Suprapubic skin (tissue), 4 donors: Measurements from ENCODE around the gene CORO2A.

Experiments
- EP300 ChIP-seq: sonication (generic); formaldehyde crosslinking; IDR thresholded peaks from one replicate; pipeline ENCODE4 v1.6.1; 2017; ENCODE audit warnings: antibody characterized with exemption
- POLR2AphosphoS5 ChIP-seq, 3 donors: sonication (generic); formaldehyde crosslinking; IDR thresholded peaks; one replicate each; pipeline ENCODE4 v1.6.1; 2017; ENCODE audit warnings: antibody characterized with exemption in 3 of 3
- TF ChIP-seq, protein P1 (sequence below), 2 donors: fragments of 200-600 bp in 1 of 2; fragments of 450-650 bp in 1 of 2; sonication (generic) in 1 of 2; IDR thresholded peaks; one replicate each; pipeline ENCODE4 v1.5.1; 2016 to 2019; ENCODE audit warnings: antibody characterized with exemption in 2 of 2, mild to moderate bottlenecking in 1 of 2, moderate library complexity in 1 of 2

DNA sequence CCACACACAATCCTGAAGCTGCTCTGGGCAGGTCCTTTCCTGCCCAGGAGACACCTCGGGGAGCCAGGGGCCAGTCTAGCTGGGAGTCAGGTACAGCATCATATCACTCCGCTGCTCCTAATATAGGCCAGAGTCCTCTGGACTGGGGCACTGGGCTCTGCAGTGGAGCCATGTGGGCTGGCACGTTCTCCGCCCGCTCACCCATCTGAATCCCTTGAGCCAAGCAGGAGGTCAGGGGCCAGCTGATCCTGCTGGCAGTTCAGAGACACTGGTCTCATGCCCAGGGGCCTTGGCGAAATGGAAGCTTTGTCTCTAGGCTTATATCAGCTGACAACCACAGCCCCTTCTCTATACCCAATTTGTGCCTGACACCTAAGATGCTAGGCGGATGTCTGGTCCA, 9.3 kb upstream of the CORO2A start:
- TF ChIP-seq, protein P1, sequence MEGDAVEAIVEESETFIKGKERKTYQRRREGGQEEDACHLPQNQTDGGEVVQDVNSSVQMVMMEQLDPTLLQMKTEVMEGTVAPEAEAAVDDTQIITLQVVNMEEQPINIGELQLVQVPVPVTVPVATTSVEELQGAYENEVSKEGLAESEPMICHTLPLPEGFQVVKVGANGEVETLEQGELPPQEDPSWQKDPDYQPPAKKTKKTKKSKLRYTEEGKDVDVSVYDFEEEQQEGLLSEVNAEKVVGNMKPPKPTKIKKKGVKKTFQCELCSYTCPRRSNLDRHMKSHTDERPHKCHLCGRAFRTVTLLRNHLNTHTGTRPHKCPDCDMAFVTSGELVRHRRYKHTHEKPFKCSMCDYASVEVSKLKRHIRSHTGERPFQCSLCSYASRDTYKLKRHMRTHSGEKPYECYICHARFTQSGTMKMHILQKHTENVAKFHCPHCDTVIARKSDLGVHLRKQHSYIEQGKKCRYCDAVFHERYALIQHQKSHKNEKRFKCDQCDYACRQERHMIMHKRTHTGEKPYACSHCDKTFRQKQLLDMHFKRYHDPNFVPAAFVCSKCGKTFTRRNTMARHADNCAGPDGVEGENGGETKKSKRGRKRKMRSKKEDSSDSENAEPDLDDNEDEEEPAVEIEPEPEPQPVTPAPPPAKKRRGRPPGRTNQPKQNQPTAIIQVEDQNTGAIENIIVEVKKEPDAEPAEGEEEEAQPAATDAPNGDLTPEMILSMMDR (IDR thresholded peaks at IDR 0.05) = no peak
- TF ChIP-seq POLR2AphosphoS5 (IDR thresholded peaks at IDR 0.05) (no peak), EP300 (no peak)
